Testis (tissue), 2 donors: ENCODE data around the gene MAPK1.

Experiments
- CTCF ChIP-seq, 3 experiments: fragments of 450-650 bp in 2 of 3; fragments of 200-600 bp in 1 of 3; sonication (generic) in 1 of 3; IDR thresholded peaks; one replicate each; pipeline ENCODE4 v1.5.1; 2016 to 2019; ENCODE audit warnings: antibody characterized with exemption in 3 of 3, mild to moderate bottlenecking in 2 of 3, moderate library complexity in 1 of 3
- POLR2A ChIP-seq: fragments of 450-650 bp; IDR thresholded peaks from one replicate; pipeline ENCODE4 v1.6.1; 2017; ENCODE audit warnings: antibody characterized with exemption, mild to moderate bottlenecking, moderate library complexity

DNA sequence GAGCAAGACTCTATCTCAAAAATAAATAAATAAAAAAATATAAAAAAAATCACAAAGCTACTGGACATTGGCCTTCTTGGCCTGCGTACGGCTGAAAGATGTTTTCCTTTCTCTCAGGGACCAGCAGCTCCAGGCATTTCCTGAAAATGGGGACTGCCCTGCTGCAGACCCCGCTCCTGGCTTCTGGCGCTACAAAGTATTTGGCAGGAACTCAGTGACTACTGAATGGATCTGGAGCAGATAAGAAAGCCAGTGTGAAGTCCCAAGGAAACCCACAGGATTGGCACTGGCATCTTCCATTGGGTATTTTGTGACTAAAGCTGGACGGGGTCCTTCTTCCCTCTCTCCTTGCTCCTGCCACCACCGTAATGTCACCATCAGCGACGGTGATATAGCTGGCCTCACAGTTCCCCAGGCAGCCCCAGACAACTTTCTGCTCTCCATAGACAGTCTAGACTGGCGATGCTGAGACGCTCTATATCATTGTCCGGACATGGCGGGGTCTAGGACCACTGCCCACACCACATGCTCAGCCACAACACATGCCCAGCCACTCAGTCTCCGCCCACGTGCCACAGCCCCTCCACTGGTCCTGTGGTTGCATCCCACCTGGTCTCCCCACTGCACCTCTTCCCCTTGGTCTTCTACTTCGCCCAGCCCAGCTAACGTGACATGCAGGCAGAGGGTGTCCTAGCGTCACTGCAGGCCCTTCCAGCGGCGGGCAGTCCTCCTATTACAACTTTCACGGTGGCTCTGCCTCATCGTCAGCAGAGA, 109.2 kb downstream of the MAPK1 start:
- TF ChIP-seq CTCF (IDR thresholded peaks at IDR 0.05) (no peak), POLR2A (no peak)
